ENCODE data around the gene CISD3. TPM values are rescaled to one million over a fixed set of nuclear protein-coding genes. Genes with fewer than 3 reads are reported as not detected.

CISD3 gene
- total RNA-seq, 1 donor from 2014 or later: 75.9 TPM

DNA sequence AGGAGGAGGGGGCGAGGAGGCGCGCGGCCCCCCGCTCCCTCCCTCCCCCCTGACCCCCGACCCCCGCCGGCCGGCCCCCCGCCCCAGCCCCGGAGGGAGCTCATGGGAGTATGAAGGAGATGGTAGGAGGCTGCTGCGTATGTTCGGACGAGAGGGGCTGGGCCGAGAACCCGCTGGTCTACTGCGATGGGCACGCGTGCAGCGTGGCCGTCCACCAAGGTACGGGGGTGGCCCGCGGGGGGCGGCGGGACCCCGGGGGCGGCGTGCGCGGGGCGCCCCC is 24.7 kb upstream of the CISD3 start:
- Histone ChIP-seq H3K4me1 (peaks cover 83% of the 10 kb centered on the region), H3K9me3 (replicated peaks) (no peaks in the 10 kb centered on the region), H3K36me3 (peaks cover 27% of the 10 kb centered on the region), H3K27me3 (ENCODE audit: low read depth) (no peaks in the 10 kb centered on the region), H3K27ac (replicated peaks) (peak overlapping the region; percentile 99), H3K4me3 (peak overlapping the region; percentile 96)
- DNase-seq: no peak
- TF ChIP-seq, protein P1, sequence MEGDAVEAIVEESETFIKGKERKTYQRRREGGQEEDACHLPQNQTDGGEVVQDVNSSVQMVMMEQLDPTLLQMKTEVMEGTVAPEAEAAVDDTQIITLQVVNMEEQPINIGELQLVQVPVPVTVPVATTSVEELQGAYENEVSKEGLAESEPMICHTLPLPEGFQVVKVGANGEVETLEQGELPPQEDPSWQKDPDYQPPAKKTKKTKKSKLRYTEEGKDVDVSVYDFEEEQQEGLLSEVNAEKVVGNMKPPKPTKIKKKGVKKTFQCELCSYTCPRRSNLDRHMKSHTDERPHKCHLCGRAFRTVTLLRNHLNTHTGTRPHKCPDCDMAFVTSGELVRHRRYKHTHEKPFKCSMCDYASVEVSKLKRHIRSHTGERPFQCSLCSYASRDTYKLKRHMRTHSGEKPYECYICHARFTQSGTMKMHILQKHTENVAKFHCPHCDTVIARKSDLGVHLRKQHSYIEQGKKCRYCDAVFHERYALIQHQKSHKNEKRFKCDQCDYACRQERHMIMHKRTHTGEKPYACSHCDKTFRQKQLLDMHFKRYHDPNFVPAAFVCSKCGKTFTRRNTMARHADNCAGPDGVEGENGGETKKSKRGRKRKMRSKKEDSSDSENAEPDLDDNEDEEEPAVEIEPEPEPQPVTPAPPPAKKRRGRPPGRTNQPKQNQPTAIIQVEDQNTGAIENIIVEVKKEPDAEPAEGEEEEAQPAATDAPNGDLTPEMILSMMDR (IDR thresholded peaks at IDR 0.05; ENCODE audit: borderline replicate concordance): no peak
- intact Hi-C loops (cut with micrococcal nuclease): no loop called here

DNA sequence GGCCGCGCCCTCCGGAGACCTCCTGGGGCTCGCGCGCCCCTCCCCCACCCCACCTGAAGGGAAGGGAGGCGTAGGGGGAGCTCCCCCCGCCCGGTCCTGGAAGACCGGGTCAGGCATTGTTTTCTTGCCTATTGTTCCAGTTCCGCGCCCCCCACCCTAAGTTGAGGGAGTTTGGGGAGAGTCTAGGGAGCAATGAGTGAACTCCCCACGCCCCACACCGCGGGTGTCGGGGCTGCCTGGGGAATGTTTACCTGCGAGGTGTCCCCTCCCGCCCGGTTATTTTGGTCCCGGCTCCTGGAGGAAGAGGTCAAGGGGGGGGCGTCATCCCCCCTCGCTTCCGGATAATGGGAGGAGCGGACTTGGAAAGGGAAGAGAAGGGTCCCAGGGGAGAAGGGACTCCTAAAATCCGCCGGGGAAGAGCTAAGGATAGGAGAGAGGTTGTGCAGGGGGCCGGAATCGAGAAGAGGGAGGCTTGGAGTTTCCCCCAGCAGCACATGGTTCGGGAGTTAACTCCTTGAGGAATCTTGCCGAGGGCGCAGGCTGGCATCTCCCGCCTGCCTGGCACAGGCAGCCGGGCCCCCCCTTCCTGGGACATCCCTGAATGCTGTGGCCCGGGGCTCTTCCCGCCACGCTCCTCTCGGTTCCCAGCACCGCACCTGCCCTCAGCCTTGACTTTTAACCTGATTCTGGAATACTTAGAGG is 24.2 kb upstream of the CISD3 start:
- H3K4me1 ChIP-seq: peaks cover 86% of the 10 kb centered on the region
- H3K27me3 ChIP-seq (ENCODE audit: low read depth): no peaks in the 10 kb centered on the region
- H3K9me3 ChIP-seq (replicated peaks): no peaks in the 10 kb centered on the region
- peaks cover 31% of the 10 kb centered on the region for H3K36me3 ChIP-seq
- TF ChIP-seq, protein P1 (IDR thresholded peaks at IDR 0.05; ENCODE audit: borderline replicate concordance): no peak
- H3K27ac ChIP-seq (replicated peaks): peak overlapping the region; percentile 99
- intact Hi-C loops (cut with micrococcal nuclease): no loop called here
- H3K4me3 ChIP-seq: peak overlapping the region; percentile 96
- peak; percentile 73 for DNase-seq

DNA sequence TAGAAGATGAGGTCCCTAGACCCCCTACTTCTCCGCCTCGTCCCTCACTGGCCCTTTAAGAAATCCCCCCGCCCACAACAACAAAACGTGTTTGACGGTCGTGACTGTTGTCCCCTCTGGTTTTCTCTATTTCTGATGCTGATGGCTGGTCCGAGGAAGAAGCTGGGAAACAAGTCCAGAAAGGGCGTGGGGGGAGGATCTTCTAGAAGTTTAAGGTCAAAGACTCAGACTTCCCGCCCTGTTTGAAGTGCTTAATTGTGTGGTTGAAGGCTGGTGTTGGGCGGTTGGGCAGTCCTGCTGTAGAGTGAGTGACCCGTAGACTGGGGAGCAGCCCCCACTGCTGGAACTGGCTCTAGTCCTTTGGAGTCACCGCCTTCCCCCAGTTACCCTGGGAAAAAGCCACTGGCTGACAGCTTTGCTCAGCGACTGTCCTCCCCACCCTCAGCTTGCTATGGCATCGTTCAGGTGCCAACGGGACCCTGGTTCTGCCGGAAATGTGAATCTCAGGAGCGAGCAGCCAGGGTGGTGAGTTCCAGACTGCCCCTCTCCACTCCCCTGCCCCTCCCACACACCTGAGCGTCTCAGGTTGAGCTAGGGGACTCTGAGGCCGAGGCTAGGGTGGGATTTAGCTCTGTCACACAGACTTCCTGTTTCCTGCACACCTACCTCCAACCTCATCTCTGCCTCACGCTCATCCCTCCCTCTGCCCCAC is 23.5 kb upstream of the CISD3 start:
- peak overlapping the region; percentile 96 for H3K4me3 ChIP-seq
- TF ChIP-seq, protein P1 (IDR thresholded peaks at IDR 0.05; ENCODE audit: borderline replicate concordance): no peak
- intact Hi-C loops (cut with micrococcal nuclease): no loop called here
- H3K27me3 ChIP-seq (ENCODE audit: low read depth): no peaks in the 10 kb centered on the region
- H3K27ac ChIP-seq (replicated peaks): peak overlapping the region; percentile 99
- H3K4me1 ChIP-seq: peaks cover 86% of the 10 kb centered on the region
- H3K36me3 ChIP-seq: peaks cover 36% of the 10 kb centered on the region
- no peaks in the 10 kb centered on the region for H3K9me3 ChIP-seq (replicated peaks)
- no peak for DNase-seq

DNA sequence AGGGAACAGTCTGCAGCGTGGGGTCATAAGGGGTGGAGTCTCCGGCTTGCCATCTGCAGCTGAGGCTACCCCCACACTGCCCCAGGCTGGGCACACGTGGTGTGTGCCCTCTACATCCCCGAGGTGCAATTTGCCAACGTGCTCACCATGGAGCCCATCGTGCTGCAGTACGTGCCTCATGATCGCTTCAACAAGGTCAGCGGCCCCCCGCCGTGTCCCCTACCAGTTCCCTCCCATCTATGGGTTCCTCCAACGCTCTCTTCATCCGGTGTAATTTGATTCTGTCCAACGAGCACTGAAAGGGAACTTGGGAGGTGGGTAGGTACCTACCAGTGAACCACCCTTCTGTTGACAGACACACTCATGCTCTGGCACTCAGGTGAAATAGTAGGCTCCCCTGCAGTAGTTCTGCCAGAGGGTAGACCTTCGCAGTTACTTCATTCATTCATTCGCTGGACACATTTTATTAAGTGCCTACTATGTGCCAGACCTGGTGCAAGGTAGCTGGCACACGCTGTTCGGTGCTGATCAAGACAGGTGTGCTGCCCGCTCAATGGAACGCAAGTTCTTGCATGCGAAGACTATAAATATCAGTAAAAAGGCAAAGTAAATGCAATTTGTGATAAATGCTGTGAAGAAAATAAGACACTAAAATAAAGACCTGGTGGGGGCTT is 22.3 kb upstream of the CISD3 start:
- intact Hi-C loops (cut with micrococcal nuclease): no loop called here
- TF ChIP-seq, protein P1 (IDR thresholded peaks at IDR 0.05; ENCODE audit: borderline replicate concordance): no peak
- Histone ChIP-seq H3K27ac (replicated peaks) (no peak overlapping the region), H3K9me3 (replicated peaks) (no peaks in the 10 kb centered on the region), H3K4me3 (peak overlapping the region; percentile 96), H3K36me3 (peaks cover 48% of the 10 kb centered on the region), H3K4me1 (peaks cover 89% of the 10 kb centered on the region), H3K27me3 (ENCODE audit: low read depth) (no peaks in the 10 kb centered on the region)
- no peak for DNase-seq

DNA sequence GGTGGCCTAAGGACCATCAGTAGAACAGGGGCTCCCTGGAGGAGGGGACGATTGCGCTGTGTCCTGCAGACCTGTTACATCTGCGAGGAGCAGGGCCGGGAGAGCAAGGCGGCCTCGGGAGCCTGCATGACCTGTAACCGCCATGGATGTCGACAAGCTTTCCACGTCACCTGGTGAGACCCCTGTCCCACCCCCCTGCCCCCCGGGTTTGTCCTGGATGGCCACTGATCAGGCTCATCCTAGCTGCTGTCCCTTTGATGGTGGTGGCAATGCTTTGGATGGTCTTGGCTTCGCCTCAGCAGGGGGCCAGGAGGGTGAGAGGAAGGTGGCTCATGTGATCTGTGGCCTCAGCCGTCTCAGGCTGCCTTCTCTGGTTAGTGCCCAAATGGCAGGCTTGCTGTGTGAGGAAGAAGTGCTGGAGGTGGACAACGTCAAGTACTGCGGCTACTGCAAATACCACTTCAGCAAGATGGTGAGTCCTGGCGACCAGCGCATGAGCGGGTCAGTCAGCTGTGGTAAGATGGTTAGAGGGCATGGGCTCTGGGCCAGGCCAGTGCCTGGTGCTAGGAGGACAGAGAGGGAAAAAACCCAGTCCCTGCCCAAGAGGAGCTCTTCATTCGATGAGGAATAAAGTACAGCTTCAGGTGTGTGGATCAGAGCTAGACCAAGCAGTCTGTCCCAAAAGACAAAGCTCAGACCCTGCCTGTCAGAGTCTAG is 20.9 kb upstream of the CISD3 start:
- Histone ChIP-seq H3K36me3 (peaks cover 62% of the 10 kb centered on the region), H3K27ac (replicated peaks) (no peak overlapping the region), H3K4me3 (no peak overlapping the region), H3K4me1 (peaks cover 78% of the 10 kb centered on the region), H3K27me3 (ENCODE audit: low read depth) (no peaks in the 10 kb centered on the region), H3K9me3 (replicated peaks) (no peaks in the 10 kb centered on the region)
- intact Hi-C loops (cut with micrococcal nuclease): no loop called here
- TF ChIP-seq, protein P1 (IDR thresholded peaks at IDR 0.05; ENCODE audit: borderline replicate concordance): no peak
- no peak for DNase-seq
